ENCODE results near the gene DPP9. TPM values are rescaled to one million over a fixed set of nuclear protein-coding genes. Genes with fewer than 3 reads are reported as not detected.

The DPP9 gene
- polyA plus RNA-seq, 3 donors, result 12.6 to 23.8 (median 13.9) TPM

DNA sequence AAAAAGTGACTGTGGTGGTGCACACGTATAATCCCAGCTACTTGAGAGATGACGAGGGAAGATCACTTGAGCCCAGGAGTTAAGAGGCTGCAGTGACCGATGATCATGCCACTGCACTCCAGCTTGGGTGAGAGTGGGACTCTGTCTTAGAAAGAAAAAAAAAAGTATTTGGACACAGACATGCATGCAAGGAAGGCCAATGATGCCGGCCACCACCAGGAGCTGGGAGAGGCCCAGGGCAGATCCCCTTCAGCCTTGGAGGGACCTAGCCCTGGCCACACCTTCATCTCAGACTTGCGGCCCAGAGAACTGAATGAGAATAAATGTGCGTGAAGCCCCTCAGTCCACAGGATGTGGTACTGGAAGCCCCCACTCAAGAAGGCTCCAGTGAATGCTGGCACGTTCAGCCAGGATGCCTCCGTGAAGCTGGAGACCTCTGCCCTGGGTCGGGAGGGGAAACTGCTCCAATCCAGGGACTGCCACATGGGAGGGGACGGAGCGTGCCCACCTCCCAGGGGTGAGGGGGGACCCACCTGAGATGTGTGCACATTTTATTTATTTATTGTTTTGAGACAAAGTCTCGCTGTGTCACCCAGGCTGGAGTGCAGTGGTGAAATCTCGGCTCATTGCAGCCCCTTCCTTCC lies 69.7 kb downstream of the DPP9 start:
- H3K27ac Mint-ChIP-seq, result peak overlapping the region in 1 of 7 donors; percentile 36
- H3K9me3 Mint-ChIP-seq, result no peaks in the 10 kb centered on the region
- DNase-seq, result no peak
- H2AFZ ChIP-seq (ENCODE audit: insufficient read depth, low read depth, low read length, poor library complexity, severe bottlenecking), result no peak overlapping the region
- H3K4me3 ChIP-seq (replicated peaks in 1 of 3; ENCODE audit: low read depth in 2 of 3, low read length in 3 of 3), result no peak overlapping the region
- 93% methylated on average over 9 of the region's 13 CpGs for WGBS (ENCODE audit: insufficient coverage)
- no peaks in the 10 kb centered on the region for H3K4me1 ChIP-seq (ENCODE audit: control insufficient read depth in 1 of 2, insufficient read depth in 2 of 2, low read length in 2 of 2)
- intact Hi-C loops (cut with micrococcal nuclease), result no loop called here
- no peak overlapping the region for H3K27ac ChIP-seq (ENCODE audit: low read depth in 1 of 2, low read length in 2 of 2)
- no peak overlapping the region for H3K9ac ChIP-seq (ENCODE audit: insufficient read depth, low read length, poor library complexity, severe bottlenecking)
- H3K36me3 ChIP-seq (replicated peaks in 1 of 2; ENCODE audit: control insufficient read depth in 1 of 2, insufficient read depth in 2 of 2, low read length in 2 of 2), result peaks cover 50 to 65% of the 10 kb centered on the region in 2 donors
- peaks cover 0 to 2% (median 0%) of the 10 kb centered on the region in 3 donors for H3K27me3 Mint-ChIP-seq (ENCODE audit: low read depth in 3 of 3)
- no peaks in the 10 kb centered on the region for H3K79me2 ChIP-seq (ENCODE audit: insufficient read depth, low read length)
- H3K36me3 Mint-ChIP-seq, result peaks cover 46 to 72% of the 10 kb centered on the region in 2 donors
- no peaks in the 10 kb centered on the region for H3K9me3 ChIP-seq (replicated peaks in 1 of 2; ENCODE audit: control insufficient read depth in 1 of 2, insufficient read depth in 1 of 2, low read length in 2 of 2)
- no peak overlapping the region for H3K4me2 ChIP-seq (replicated peaks; ENCODE audit: extremely low read depth, low read length, poor library complexity, severe bottlenecking)
- H3K4me1 Mint-ChIP-seq, result peaks cover 4% of the 10 kb centered on the region
- H3K27me3 ChIP-seq (ENCODE audit: control insufficient read depth in 2 of 2, insufficient read depth in 2 of 2, low read length in 2 of 2), result no peaks in the 10 kb centered on the region
- H4K20me1 ChIP-seq (ENCODE audit: insufficient read depth, low read length), result peaks cover 23% of the 10 kb centered on the region
- TF ChIP-seq CTCF (IDR thresholded peaks at IDR 0.05), result no peak
- H3K4me3 Mint-ChIP-seq, result no peak overlapping the region

GRCh38 chr19:4652075-4652474 lies 71.6 kb downstream of the DPP9 start:
- Histone ChIP-seq H3K36me3 (replicated peaks in 1 of 2; ENCODE audit: control insufficient read depth in 1 of 2, insufficient read depth in 2 of 2, low read length in 2 of 2) (peaks cover 31 to 48% of the 10 kb centered on the region in 2 donors), H3K27ac (ENCODE audit: low read depth in 1 of 2, low read length in 2 of 2) (no peak overlapping the region), H3K27me3 (ENCODE audit: control insufficient read depth in 2 of 2, insufficient read depth in 2 of 2, low read length in 2 of 2) (no peaks in the 10 kb centered on the region), H3K4me3 (replicated peaks in 1 of 3; ENCODE audit: low read depth in 2 of 3, low read length in 3 of 3) (no peak overlapping the region), H3K4me1 (ENCODE audit: control insufficient read depth in 1 of 2, insufficient read depth in 2 of 2, low read length in 2 of 2) (no peaks in the 10 kb centered on the region), H3K79me2 (ENCODE audit: insufficient read depth, low read length) (no peaks in the 10 kb centered on the region), H3K4me2 (replicated peaks; ENCODE audit: extremely low read depth, low read length, poor library complexity, severe bottlenecking) (no peak overlapping the region), H3K9ac (ENCODE audit: insufficient read depth, low read length, poor library complexity, severe bottlenecking) (no peak overlapping the region), H2AFZ (ENCODE audit: insufficient read depth, low read depth, low read length, poor library complexity, severe bottlenecking) (no peak overlapping the region), H4K20me1 (ENCODE audit: insufficient read depth, low read length) (peaks cover 28% of the 10 kb centered on the region), H3K9me3 (replicated peaks in 1 of 2; ENCODE audit: control insufficient read depth in 1 of 2, insufficient read depth in 1 of 2, low read length in 2 of 2) (no peaks in the 10 kb centered on the region)
- no peak overlapping the region for H3K27ac Mint-ChIP-seq
- no peaks in the 10 kb centered on the region for H3K27me3 Mint-ChIP-seq (ENCODE audit: low read depth in 3 of 3)
- H3K4me1 Mint-ChIP-seq, result peaks cover 9% of the 10 kb centered on the region
- H3K4me3 Mint-ChIP-seq, result no peak overlapping the region
- WGBS (ENCODE audit: insufficient coverage), result 93% methylated on average over 36 of the region's 44 CpGs
- H3K36me3 Mint-ChIP-seq, result peaks cover 30 to 63% of the 10 kb centered on the region in 2 donors
- no peak for TF ChIP-seq CTCF (IDR thresholded peaks at IDR 0.05)
- no peak for DNase-seq
- no peaks in the 10 kb centered on the region for H3K9me3 Mint-ChIP-seq
- intact Hi-C loops (cut with micrococcal nuclease), result no loop called here

All from CD14-positive monocyte (primary cell).